GM18909 (cell line): ENCODE results near the gene CEBPG.

Experiments
- ATAC-seq: cut with Tn5 transposase; IDR thresholded peaks from one replicate; pipeline ENCODE4 v1.9.1; 2021; ENCODE audit warnings: mild to moderate bottlenecking; ENCODE audit not compliant: unreplicated experiment, poor library complexity

The CEBPG gene

DNA sequence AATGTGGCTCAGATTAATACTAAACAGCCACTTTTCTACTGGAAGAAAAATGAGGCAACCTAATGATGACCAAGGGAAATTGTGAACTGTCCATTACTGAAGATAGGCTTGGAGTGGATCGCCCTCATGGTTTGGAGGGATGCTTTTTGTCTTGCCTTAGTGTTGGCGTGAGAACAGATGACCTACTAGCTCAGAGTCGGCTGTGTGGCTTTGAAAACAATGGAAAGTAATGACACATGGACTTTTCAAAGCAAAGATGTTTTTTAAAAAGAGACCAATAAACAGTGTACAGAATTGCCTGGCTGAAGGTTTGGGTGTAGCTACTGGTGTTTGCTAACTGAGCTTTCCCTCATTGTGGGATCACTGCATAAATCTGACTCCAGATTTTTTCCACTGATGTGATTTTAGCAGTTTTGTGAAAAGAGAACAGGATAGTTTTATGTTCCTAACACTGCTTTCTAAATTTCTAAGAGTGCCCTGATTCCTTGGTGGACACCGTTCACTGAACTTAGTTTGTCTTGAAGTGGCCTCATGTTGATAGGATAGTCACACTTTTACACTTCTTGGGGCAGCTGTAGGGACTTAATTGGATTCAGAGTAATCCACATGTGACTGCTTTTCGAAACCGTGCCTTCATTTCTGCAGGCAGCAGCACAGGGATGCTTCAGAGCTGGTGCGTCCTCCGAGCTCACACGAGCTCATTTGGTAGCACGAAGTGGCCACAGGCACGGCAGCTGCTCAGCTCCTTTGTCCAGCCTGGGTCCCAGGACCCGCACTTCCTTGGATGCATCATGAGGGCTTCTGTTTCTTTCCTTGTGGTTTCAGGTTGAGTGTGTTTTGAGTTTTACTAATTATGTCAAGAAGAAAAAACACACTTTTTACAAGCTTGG, 4.3 kb downstream of the CEBPG start:
- no peak for ATAC-seq

GRCh38 chr19:33379151-33379829, 5.8 kb downstream of the CEBPG start:
- ATAC-seq, result no peak

GRCh38 chr19:33381101-33381500, 7.6 kb downstream of the CEBPG start:
- ATAC-seq, result no peak

GRCh38 chr19:33382006-33382405, 8.5 kb downstream of the CEBPG start:
- ATAC-seq, result no peak

DNA sequence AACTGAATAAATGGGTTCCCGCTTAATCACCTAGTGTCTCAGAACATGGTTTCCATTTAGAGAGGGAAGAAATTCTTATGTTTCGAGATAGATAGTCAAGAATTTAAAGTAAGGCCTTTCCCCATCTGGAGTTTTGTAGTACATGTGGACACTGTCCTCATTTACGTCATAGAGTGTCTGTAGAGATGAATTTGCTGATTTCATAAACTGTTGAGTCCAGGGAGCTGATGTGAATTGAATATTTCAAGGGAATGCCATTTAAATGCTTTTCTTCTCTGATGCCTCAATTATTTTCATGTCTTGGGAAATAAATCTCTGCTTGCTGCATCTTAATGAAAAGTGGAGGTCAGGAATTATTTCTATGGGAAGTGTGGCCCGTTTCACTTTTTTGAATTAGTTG, 9.5 kb downstream of the CEBPG start:
- ATAC-seq, result no peak

DNA sequence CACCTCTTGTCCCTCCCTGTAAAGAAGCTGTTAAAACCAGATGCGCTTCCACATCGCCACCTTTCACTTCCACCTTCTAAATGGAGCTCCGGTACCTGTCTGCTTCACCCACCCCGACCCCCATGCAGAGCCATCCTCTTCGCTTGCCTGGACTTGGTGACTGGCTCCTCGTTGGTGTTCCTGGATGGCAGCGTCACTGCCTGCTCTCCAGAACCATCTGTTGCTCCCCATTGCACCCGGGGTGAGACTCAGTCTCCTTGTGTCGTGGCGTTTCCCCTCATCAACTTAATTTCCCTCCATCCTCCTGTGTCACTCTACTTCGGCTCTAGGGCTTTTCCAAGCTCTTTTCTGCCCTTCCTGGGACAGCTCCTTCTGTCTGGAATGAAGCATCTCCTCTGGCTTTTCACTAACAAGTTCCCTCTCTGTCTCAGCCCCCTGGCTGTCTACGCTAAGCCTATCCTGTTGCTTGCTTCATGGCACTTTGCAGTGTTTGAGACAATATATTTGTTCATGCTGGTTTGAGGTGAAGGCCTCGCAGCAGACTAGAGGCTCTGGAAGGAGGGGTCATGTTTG, 10.3 kb downstream of the CEBPG start:
- ATAC-seq, result no peak

DNA sequence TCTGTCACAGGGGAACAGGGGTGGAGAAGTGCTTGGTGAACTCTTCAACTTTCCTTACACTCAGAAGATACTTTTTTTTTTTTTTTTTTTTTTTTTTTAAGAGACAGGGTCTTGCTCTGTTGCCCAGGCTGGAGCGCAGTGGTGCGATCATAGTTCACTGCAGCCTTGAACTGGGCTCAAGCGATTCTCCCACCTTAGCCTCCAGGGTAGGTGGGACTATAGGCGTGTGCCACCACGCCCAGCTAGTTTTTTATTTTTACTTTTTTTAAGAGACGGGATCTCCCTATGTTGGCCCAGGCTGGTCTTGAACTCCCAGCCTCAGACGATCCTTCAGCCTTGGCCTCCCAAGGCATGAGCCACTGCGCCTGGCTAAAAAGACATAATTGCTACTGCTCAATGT, 11.5 kb downstream of the CEBPG start:
- no peak for ATAC-seq

DNA sequence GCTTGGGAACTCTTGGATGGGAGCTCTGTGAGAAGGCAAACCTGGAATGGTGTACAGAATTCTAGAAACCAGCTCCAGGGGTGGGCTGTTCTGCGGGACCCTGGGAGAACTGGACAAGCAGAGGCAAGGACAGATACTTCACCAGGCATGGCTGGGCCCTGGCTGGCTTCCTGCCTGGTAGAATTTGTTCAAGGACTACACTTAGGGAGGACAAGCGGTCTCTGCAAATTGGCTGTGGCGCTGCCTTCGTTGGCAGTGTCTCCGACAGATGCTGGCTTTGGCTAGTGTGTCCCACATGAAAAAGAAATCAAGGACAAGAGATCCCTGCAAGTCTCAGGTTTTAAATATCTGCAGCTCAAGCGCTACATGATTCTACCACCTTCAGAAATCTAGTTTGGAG, 12.4 kb downstream of the CEBPG start:
- no peak for ATAC-seq

GRCh38 chr19:33386361-33386858, 12.9 kb downstream of the CEBPG start:
- ATAC-seq, result no peak

DNA sequence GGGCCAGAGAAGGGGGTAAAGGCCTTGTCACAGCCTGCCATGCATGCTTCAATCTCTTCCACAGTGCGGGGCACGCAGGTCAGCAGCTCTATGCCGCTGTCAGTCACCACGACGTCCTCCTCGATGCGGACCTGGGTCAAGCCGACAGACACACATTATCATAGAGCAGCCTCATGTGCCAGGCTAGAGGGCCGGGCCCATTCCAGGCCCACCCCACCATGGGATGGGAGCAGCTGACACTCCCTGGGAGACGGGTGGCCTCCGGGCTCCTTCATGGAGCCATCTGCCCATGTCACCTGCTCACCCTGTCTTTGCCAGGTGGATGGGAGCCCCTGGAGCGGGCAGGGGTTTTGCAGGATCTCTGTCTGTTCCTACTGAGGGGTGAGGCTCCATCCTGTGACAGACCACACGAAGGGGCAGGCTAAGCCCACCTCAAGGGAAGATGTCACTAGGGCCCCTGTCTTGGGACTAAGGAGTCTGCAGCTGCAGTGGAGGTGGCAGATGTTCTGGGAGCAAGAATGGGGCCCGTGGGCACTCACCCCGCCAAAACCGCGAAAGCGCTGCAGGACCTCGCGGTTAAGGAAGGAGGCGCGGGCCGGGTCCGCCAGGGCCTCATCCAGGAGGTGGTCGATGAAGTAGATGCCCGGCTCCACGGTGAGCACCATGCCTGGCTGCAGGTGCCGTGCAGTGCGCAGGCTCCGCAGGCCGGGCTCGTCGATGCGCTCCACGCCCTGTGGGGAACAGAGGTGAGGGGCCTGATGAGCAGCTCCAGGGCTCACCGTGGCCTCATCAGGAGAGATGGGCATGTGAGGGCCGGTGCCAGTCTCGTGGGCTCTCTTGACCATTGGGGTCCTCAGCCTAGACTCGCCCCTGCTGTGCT, 14.1 kb downstream of the CEBPG start:
- no peak for ATAC-seq

GRCh38 chr19:33388231-33388724, 14.8 kb downstream of the CEBPG start:
- ATAC-seq, result no peak

DNA sequence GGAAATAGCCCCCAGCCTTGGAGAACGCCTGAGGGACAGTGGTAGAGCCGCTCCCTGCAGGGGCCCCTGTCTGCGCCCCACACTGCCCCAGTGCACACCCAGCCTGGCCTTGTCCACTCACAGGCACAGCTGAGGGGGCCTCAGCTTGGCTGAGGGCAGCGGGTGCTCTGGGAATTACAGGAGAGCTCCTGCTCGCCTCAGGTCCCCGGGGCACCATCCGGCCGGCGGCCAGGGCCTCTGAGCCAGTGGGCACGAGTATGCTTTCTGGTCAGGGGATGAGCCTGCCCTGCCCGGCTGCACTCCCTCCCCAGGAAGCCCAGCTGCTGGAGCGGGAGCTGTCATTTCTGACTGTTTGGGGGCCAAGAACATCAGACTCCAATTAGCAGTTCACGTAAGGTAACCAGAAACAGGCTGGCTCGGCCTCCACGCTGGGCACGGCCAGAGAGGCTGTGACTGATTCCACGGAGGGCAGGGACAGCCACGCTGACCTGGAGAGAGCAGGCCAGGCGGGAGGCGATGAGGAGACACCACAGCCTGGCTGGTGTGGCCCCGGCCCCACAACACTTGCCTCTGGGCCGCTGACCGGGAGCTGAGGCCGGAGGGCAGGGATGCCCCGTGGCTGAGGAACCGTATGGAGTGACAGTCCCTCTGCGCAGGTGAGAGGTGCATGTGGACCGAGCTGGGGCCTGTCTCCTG, 15.4 kb downstream of the CEBPG start:
- ATAC-seq, result no peak

- no peak for ATAC-seq
Measured at GRCh38 chr19:33389421-33390100, 16.1 kb downstream of the CEBPG start.

GRCh38 chr19:33390101-33390907, 16.8 kb downstream of the CEBPG start:
- ATAC-seq, result no peak

GRCh38 chr19:33390908-33391630, 17.6 kb downstream of the CEBPG start:
- no peak for ATAC-seq

- no peak for ATAC-seq
Measured at GRCh38 chr19:33391631-33392249, 18.2 kb downstream of the CEBPG start.
